Measurements from ENCODE around the gene ALDH3B1. TPM values are rescaled to one million over a fixed set of nuclear protein-coding genes. Genes with fewer than 3 reads are reported as not detected.

Gene ALDH3B1
- polyA plus RNA-seq, 1 donor (not counting 4 experiments of a cell fraction or from before 2014, with no cell fraction given): 0.16 TPM

DNA sequence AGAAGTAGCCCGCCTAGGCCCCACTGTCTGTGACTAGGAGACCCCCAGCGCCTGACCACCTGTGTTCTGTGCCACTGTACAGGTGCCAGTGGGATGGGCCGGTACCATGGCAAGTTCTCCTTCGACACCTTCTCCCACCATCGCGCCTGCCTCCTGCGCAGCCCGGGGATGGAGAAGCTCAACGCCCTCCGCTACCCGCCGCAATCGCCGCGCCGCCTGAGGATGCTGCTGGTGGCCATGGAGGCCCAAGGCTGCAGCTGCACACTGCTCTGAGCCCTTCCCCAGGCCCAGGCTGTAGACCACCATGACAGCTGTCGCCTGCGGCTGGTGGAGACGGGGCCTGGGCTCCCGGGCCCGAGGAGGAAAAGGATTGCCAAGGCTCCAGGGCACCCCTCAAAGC is 17.5 kb downstream of the ALDH3B1 start:
- Histone ChIP-seq H3K27ac (ENCODE audit: control insufficient read depth, insufficient read depth, low read length) (no peak overlapping the region), H3K4me3 (ENCODE audit: control insufficient read depth in 2 of 3, extremely low read depth in 1 of 3, insufficient read depth in 2 of 3, low read depth in 1 of 3, low read length in 3 of 3) (no peak overlapping the region), H2AFZ (ENCODE audit: control insufficient read depth, low read length) (no peak overlapping the region), H3K36me3 (ENCODE audit: control insufficient read depth in 2 of 2, extremely low read depth in 1 of 2, insufficient read depth in 2 of 2, low read length in 2 of 2) (peaks cover 0 to 5% of the 10 kb centered on the region in 2 experiments), H3K9ac (ENCODE audit: control insufficient read depth, extremely low read depth, insufficient read depth, low read length) (no peak overlapping the region), H3K27me3 (ENCODE audit: control insufficient read depth, extremely low read depth, insufficient read depth, low read length) (no peaks in the 10 kb centered on the region), H3K79me2 (ENCODE audit: control insufficient read depth, insufficient read depth, low read length) (peaks cover 21% of the 10 kb centered on the region), H4K20me1 (ENCODE audit: control insufficient read depth, extremely low read depth, insufficient read depth, low read length) (no peaks in the 10 kb centered on the region), H3K4me2 (ENCODE audit: control insufficient read depth, extremely low read depth, insufficient read depth, low read depth, low read length) (no peak overlapping the region), H3K9me3 (ENCODE audit: control insufficient read depth, low read depth, low read length) (no peaks in the 10 kb centered on the region), H3K4me1 (ENCODE audit: control insufficient read depth, extremely low read depth, insufficient read depth, low read length) (peaks cover 24% of the 10 kb centered on the region), H3K9me1 (ENCODE audit: control insufficient read depth, extremely low read depth, insufficient read depth, low read length) (no peaks in the 10 kb centered on the region)
- DNase-seq (ENCODE audit: low read depth, low spot score): no peak
- TF ChIP-seq, protein P1, sequence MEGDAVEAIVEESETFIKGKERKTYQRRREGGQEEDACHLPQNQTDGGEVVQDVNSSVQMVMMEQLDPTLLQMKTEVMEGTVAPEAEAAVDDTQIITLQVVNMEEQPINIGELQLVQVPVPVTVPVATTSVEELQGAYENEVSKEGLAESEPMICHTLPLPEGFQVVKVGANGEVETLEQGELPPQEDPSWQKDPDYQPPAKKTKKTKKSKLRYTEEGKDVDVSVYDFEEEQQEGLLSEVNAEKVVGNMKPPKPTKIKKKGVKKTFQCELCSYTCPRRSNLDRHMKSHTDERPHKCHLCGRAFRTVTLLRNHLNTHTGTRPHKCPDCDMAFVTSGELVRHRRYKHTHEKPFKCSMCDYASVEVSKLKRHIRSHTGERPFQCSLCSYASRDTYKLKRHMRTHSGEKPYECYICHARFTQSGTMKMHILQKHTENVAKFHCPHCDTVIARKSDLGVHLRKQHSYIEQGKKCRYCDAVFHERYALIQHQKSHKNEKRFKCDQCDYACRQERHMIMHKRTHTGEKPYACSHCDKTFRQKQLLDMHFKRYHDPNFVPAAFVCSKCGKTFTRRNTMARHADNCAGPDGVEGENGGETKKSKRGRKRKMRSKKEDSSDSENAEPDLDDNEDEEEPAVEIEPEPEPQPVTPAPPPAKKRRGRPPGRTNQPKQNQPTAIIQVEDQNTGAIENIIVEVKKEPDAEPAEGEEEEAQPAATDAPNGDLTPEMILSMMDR (optimal IDR thresholded peaks at IDR 0.05 in 1 of 3, IDR thresholded peaks at IDR 0.05 in 1 of 3, conservative IDR thresholded peaks at IDR 0.05 in 1 of 3; ENCODE audit: extremely low read depth in 1 of 3, insufficient read depth in 2 of 3, low read length in 3 of 3): no peak
- TF ChIP-seq EZH2 (IDR thresholded peaks at IDR 0.05; ENCODE audit: low read length): no peak
- no peak for FAIRE-seq
- dilution Hi-C loops (cut with MboI; ENCODE audit: extremely low pct_ligation_motif_present, low sequenced_read_pairs): no loop called here

DNA sequence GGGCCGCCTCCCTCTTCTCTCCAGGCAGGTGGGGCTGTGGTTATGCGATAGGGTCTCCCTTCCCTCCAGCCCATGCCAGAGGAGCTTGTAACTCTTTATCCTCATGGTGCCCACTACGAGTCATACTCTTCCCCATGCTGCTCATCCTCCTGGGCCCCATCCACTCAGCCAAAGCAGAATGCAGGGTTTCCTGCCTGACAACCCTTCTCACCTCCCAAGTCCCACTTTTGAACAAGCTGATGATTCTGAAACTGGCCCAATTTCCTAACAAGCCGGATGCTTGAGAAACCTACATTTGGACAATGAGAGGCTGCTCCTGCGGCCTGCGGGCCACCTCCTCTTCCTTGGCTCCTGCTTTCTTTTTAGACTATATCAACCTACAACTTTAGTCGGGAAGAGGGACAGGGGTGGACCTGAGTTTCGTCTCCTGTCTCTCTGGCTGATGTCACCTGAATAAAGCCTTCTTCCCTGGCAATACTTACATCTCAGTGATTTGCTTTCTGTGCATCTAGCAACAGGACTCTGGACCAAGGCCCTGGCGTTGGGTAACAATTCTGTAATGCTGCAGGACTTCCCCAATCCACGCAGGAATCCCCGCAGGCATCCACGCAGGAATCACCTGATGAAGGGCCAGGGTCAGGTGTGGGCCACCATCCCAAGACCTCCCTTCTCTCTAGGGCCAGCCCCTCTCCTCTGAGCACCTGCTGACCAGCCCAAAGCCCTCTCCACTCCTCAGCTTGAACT is 18.8 kb downstream of the ALDH3B1 start:
- FAIRE-seq: no peak
- Histone ChIP-seq H3K4me3 (ENCODE audit: control insufficient read depth in 2 of 3, extremely low read depth in 1 of 3, insufficient read depth in 2 of 3, low read depth in 1 of 3, low read length in 3 of 3) (peak overlapping the region in 2 of 3 experiments; percentile 76 to 97), H3K4me1 (ENCODE audit: control insufficient read depth, extremely low read depth, insufficient read depth, low read length) (peaks cover 24% of the 10 kb centered on the region)

More for the DNA sequence above, 18.8 kb downstream of the ALDH3B1 start:
- Histone ChIP-seq H3K36me3 (ENCODE audit: control insufficient read depth in 2 of 2, extremely low read depth in 1 of 2, insufficient read depth in 2 of 2, low read length in 2 of 2) (peaks cover 6 to 17% of the 10 kb centered on the region in 2 experiments), H4K20me1 (ENCODE audit: control insufficient read depth, extremely low read depth, insufficient read depth, low read length) (no peaks in the 10 kb centered on the region), H3K27me3 (ENCODE audit: control insufficient read depth, extremely low read depth, insufficient read depth, low read length) (no peaks in the 10 kb centered on the region), H3K9me1 (ENCODE audit: control insufficient read depth, extremely low read depth, insufficient read depth, low read length) (no peaks in the 10 kb centered on the region), H2AFZ (ENCODE audit: control insufficient read depth, low read length) (no peak overlapping the region), H3K27ac (ENCODE audit: control insufficient read depth, insufficient read depth, low read length) (peak overlapping the region; percentile 71), H3K4me2 (ENCODE audit: control insufficient read depth, extremely low read depth, insufficient read depth, low read depth, low read length) (peak overlapping the region; percentile 82), H3K79me2 (ENCODE audit: control insufficient read depth, insufficient read depth, low read length) (peaks cover 24% of the 10 kb centered on the region), H3K9me3 (ENCODE audit: control insufficient read depth, low read depth, low read length) (no peaks in the 10 kb centered on the region), H3K9ac (ENCODE audit: control insufficient read depth, extremely low read depth, insufficient read depth, low read length) (peak overlapping the region; percentile 96)
- TF ChIP-seq EZH2 (IDR thresholded peaks at IDR 0.05; ENCODE audit: low read length): no peak
- TF ChIP-seq, protein P1 (optimal IDR thresholded peaks at IDR 0.05 in 1 of 3, IDR thresholded peaks at IDR 0.05 in 1 of 3, conservative IDR thresholded peaks at IDR 0.05 in 1 of 3; ENCODE audit: extremely low read depth in 1 of 3, insufficient read depth in 2 of 3, low read length in 3 of 3): no peak
- no peak for DNase-seq (ENCODE audit: low read depth, low spot score)
- dilution Hi-C loops (cut with MboI; ENCODE audit: extremely low pct_ligation_motif_present, low sequenced_read_pairs): no loop called here
